Activated CD4-positive, alpha-beta T cell treated with anti-CD3 and anti-CD28 coated beads for 1 hour (primary cell): Measurements from ENCODE around the gene SMYD4.
"Not testable (repeated sequence)": the region's sequence is repeated elsewhere in the genome, so short reads cannot be mapped to it uniquely, and the experiment has no call there.

Source experiments
- DNase-seq: peaks from one replicate; pipeline ENCODE4 v3.0.0-alpha.2; 2020

Gene SMYD4

GRCh38 chr17:1779571-1780131 lies 50.1 kb downstream of the SMYD4 start:
- no peak for DNase-seq

GRCh38 chr17:1776857-1777256 lies 52.8 kb downstream of the SMYD4 start:
- no peak for DNase-seq

GRCh38 chr17:1776328-1776727 lies 53.4 kb downstream of the SMYD4 start:
- DNase-seq = no peak

DNA sequence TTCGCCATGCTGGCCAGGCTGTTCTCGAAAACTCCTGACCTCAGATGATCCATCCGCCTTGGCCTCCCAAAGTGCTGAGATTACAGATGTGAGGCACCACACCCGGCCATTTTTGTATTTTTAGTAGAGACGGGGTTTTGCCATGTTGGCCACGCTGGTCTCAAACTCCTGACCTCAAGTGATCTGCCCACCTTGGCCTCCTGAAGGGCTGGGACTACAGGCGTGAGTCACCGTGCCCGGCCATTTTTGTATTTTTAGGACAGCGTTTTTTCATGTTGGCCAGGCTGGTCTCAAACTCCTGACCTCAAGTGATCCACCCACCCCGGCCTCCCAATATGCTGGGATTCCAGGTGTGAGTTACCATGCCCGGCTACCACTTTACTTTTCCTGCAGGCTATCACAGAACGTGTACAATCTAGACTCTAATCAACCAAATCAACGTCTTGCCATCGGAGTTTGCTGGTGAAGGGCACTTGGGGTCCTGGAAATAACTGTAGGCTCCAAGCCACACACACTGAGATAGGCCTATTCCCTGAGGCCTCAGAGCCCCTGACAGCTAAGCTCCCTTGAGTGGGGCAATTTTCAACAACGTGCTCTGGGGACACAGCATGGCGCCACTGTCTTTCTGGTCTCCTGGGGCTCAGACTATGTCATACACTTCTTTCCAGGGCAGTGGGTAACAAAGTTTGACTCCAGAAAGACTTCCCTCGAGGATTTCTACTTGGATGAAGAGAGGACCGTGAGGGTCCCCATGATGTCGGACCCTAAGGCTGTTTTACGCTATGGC lies 55.1 kb downstream of the SMYD4 start:
- DNase-seq = no peak

- no peak for DNase-seq
Measured at GRCh38 chr17:1773696-1774181, 56.0 kb downstream of the SMYD4 start.

DNA sequence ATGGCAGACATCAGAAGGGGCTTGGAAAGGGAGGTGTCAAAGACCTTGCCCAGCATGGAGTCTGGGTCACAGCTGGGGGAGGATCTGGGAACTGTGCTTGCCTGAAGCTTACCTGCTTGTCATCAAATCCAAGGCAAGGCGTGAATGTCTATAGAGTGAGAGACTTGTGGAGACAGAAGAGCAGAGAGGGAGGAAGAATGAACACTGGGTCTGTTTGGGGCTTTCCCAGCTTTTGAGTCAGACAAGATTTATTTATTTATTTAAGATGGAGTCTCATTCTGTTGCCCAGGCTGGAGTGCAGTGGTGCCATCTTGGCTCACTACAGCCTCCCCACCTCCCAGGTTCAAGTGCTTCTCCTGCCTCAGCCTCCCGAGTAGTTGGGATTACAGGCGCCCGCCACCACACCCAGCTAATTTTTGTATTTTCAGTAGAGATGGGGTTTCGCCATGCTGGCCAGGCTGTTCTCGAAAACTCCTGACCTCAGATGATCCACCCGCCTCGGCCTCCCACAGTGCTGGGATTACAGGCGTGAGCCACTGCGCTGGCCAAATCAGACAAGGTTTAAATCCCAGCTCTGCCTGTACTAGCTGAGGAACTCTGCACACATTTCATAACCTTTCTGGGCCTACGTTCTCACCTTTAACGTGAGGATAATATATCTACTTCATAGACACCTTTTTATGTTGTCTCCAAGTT lies 56.6 kb downstream of the SMYD4 start:
- not testable (repeated sequence) for DNase-seq

GRCh38 chr17:1769822-1770477 lies 59.8 kb downstream of the SMYD4 start:
- no peak for DNase-seq

DNA sequence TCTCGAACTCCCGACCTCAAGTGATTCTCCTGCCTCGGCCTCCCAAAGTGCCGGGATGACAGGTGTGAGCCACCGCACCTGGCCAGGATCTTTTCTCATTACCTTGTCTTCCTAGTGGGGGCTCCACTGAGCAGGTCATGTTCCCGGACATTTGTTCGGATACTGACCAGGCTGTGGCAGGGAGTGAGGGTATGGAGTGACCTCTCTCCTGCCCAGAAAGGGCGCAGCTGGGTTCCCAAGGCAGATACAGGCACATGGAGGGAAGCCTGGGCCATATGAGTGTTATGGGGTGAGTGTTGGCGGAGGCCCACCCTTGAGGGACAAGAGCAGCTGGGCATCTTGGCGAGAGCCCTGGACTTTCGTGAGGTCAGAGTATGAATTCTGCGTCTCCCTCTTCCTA lies 62.3 kb downstream of the SMYD4 start:
- DNase-seq = no peak

DNA sequence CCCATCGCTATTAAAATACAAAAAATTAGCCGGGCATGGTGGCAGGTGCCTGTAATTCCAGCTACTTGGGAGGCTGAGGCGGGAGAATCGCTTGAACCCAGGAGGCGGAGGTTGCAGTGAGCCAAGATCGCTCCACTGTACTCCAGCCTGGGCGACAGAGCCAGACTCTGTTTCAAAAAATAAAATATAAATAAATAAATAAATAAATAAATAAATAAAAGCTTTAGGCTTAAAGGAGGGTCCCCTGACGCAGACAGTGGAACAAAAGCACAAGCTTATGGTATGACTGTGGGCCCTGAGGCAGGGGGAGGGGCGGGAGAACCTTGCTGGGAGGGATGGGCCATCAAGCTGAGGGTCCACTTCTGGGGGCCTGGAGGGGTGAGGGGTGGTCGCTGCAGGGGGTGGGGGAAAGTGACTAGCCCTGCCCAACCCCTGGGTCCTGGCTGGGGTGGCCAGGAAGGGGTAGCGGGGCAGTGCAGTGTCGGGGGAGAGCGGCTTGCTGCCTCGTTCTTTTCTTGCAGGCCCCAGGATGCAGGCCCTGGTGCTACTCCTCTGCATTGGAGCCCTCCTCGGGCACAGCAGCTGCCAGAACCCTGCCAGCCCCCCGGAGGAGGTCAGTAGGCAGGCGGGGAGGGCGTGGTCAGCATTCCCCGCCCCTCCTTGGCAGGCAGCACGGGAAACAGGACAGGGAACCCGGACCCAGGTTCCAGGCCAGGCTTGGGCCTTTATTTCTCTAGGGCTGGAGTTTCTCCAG lies 63.1 kb downstream of the SMYD4 start:
- DNase-seq = no peak

DNA sequence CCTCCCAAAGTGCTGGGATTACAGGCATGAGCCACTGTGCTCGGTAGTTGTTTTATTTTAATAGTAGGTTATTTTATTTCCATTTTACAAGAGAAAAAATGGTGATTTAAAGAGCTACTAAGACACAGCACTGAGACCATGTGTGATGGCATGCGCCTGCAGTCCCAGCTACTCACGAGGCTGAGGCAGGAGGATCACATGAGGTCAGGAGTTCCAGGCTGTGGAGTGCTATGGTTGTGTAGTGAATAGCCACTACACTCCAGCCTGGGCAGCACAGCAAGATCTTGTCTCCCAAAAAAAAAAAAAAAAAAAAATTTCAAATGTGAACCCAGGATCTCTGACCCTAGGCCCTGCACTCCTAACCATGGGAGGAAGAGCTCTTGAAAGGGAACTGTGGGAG lies 64.1 kb downstream of the SMYD4 start:
- DNase-seq = no peak

- not testable (repeated sequence) for DNase-seq
Measured at GRCh38 chr17:1764705-1765104, 65.0 kb downstream of the SMYD4 start.

GRCh38 chr17:1764284-1764683 lies 65.4 kb downstream of the SMYD4 start:
- peak; percentile 43 for DNase-seq

DNA sequence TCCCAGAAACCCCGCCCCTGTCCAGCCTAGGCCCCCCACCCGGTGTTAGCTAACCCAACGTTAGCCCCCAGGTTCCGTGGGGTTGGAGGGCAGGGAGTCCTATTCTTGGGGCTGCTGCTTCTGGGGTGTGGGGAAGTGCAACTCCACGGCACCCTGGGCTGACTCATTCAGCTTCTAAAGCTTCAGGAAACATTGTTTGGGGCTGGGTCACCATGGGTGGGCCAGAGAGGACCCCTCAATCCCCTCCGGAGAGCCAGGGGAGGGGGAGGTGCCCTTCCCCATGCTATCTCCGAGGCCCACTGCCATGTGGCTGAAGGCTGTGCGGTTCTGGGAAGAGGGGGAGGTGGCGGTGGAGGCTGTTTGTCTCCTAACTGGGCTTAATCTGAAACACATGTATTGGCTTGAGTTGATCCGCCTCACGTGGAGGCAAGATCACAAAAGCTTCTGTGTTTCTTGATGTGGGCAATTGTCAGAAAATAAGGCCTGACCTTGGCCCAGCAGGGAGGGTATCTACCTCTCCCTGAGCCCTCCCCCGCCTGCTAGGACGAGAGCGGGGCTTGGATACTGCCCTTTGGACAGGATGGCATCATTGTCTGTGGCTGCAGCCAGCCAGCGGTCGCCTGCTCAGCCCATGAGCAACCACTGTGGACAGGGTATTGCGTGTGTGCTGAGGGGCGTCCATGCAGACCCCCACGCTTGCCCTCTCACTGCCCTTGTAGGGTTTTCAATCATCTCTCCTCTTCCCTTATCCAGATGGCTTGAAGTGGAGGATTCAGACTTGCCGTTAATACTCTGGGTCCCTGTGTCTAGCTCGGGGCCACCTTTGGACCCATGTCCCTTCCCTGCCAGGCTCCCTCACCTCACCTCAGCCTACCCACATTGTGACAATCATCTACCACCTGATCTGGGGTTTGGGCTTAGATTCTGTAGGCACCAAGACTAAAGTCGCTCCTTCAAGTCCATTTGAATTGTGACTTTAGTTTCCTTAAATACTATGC lies 66.5 kb downstream of the SMYD4 start:
- DNase-seq = no peak

DNA sequence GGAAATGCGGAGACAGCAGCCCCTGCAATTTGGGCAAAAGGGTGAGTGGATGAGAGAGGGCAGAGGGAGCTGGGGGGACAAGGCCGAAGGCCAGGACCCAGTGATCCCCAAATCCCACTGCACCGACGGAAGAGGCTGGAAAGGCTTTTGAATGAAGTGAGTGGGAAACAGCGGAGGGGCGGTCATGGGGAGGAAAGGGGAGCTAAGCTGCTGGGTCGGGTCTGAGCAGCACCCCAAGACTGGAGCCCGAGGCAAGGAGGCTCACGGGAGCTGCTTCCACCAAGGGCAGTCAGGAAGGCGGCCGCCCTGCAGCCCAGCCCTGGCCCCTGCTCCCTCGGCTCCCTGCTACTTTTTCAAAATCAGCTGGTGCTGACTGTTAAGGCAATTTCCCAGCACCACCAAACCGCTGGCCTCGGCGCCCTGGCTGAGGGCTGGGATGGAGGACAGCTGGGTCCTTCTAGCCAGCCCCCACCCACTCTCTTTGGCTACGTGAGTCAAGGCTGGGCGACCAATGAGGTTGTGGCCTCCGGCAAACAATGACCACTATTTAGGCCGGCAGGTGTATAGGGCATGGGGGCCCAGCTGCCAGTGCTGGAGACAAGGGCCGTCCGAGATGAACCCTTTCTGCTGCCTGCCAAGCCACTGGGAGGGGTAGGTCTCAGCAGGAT lies 67.3 kb downstream of the SMYD4 start:
- no peak for DNase-seq

DNA sequence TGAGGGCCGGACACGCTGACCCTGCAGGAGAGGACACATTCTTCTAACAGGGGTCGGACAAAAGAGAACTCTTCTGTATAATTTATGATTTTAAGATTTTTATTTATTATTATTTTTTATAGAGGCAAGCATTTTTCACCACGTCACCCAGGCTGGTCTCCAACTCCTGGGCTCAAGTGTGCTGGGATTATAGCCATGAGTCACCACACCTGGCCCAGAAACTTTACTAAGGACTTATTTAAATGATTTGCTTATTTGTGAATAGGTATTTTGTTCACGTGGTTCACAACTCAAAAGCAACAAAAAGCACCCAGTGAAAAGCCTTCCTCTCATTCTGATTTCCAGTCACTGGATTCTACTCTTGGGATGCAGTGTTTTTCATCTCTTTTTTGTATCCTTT lies 70.2 kb downstream of the SMYD4 start:
- no peak for DNase-seq

- DNase-seq = no peak
Measured at GRCh38 chr17:1758807-1759206, 70.9 kb downstream of the SMYD4 start.

DNA sequence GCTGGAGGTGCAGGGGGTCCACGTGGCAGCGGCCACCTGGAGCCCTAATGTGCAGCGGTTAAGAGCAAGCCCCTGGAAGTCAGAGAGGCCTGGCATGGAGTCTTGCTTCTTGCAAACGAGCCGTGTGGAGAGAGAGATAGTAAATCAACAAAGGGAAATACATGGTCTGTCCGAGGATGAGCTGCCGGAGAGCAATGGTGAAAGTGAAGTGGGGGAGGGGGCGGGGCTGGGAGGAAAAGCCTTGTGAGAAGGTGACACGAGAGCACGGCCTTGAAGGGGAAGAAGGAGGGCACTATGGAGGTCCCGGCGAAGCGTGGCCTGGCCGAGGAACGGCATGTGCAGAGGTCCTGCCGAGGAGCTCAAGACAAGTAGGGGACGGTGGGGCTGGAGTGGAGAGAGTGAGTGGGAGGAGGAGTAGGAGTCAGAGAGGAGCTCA lies 73.9 kb downstream of the SMYD4 start:
- DNase-seq = no peak

GRCh38 chr17:1755252-1755826 lies 74.4 kb downstream of the SMYD4 start:
- DNase-seq = no peak

- DNase-seq = no peak
Measured at GRCh38 chr17:1754430-1755112, 75.1 kb downstream of the SMYD4 start.
